ENCODE measurements around the gene MBNL2. TPM values are rescaled to one million over a fixed set of nuclear protein-coding genes. Genes with fewer than 3 reads are reported as not detected.
A peak's percentile ranks its signal among the peaks of the same experiment; 100 is the strongest.

Gene MBNL2
- total RNA-seq, 2 donors from 2014 or later = 31.4 to 50.1 TPM

DNA sequence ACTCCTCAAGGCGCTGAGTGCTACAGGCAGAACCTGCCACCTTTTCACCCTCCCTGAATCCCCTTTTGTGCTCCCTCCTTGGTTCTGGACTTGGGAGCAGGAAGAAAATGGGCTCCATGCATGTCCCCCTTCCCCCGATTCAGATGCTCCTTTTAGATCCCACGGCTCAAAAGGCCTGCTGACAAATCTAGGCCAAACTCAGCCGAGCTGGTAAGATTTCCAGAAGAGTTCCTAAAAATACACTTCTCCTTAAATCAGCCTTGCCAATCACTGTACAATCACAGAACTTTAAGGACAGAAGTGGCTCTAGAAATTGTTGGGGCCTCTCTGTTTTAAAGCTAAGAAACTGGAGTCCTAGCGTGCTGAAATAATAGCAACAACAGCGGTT lies 37.3 kb downstream of the MBNL2 start:
- intact Hi-C loops (cut with DNase I, micrococcal nuclease) = no loop called here
- ATAC-seq (no peak), DNase-seq (no peak)

DNA sequence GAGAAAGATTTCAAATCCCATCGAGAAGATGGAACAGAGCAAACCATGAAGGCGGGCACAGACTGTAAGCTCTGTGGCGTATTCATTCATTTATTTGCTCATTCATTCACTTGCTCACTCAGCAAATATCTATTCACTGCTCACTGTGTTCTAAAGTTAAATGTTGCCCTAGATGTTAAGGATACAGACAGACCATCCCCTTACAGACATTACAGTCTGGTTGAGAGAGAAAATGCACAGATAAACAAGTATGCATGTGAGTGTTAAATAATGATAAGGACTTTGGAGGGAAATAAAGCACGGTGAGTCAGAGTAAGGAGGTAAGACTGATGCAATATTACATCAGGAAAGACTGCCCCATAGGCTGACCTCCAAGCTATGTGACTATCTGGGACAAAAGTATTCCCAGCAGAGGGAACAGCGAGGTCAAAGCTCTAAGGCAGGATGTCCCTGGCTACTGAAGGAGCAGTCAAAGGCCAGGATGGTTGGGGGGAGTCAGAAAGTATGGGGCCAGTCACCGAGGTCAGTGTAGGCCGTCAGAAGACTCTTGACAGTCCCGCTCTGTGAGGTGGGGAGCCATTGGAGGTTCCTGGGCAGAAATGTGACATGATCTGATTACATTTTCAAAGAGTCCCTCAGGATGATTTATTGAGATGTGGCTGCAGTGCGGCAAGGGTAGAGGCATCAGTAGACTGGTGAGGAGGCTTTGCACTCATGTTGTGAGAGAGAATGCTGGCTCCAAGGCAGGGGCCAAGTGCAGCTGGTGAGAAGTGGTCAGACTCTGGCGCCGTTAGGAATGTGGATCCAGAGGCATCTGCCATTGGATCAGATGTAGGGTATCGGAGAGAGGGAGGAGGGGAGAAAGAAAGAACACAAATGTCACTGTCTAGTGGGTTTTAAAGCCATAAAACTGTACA lies 37.9 kb downstream of the MBNL2 start:
- ATAC-seq (peak; percentile 85), DNase-seq (no peak)
- intact Hi-C loops (cut with DNase I, micrococcal nuclease) = no loop called here

- intact Hi-C loops (cut with DNase I, micrococcal nuclease) = no loop called here
- no peak for ATAC-seq
- DNase-seq = no peak
Observed at GRCh38 chr13:97261254-97262005, 39.3 kb downstream of the MBNL2 start.

DNA sequence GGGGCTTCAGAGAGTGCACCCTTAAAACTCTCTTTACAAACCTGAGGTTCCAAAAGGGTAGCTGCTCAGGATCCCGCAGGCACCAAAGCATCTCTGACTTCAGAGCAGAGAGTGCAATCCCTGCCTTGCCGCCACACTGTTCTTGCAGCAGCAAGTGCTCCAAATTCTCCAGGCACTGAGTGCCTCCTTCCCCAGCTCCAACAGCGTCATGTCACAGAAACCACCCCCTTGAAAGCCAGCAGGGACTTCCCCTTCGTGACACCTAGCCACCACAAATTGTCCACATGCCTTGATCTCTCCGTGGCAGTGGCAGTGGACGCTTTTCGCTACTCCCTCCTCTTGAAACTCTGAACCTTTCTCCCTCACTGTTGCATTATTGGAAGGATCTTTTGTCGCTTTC lies 39.9 kb downstream of the MBNL2 start:
- intact Hi-C loops (cut with DNase I, micrococcal nuclease) = no loop called here
- DNase-seq = no peak
- no peak for ATAC-seq

DNA sequence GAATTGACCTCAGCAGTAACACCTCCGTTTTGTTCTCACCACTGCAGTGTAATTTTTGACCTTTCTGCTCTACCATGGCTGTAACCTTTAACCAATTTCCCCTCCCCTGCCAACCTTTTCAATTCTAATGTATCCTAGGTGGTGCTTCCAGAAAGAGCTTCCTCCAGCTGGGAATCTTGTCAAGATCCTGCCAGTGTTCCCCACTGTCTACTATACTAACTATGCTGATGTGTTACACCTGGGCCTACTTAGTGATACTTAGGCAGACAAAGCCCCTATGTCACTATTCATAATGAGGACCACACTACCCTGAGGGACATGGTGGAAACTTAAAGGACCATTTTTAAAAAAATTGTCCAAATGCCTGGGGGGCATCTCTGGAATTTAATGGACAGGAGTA lies 41.0 kb downstream of the MBNL2 start:
- no peak for ATAC-seq
- intact Hi-C loops (cut with DNase I, micrococcal nuclease) = no loop called here
- no peak for DNase-seq

GRCh38 chr13:97264663-97265062 lies 42.5 kb downstream of the MBNL2 start:
- no peak for ATAC-seq

GRCh38 chr13:97266332-97266731 lies 44.2 kb downstream of the MBNL2 start:
- DNase-seq (no peak), ATAC-seq (no peak)
- intact Hi-C loops (cut with DNase I, micrococcal nuclease) = no loop called here

More at GRCh38 chr13:97264663-97265062, 42.5 kb downstream of the MBNL2 start:
- no peak for DNase-seq
- intact Hi-C loops (cut with DNase I, micrococcal nuclease) = no loop called here

GRCh38 chr13:97266772-97267417 lies 44.8 kb downstream of the MBNL2 start:
- intact Hi-C loops (cut with DNase I, micrococcal nuclease) = no loop called here
- ATAC-seq = no peak
- DNase-seq = no peak

GRCh38 chr13:97267418-97268059 lies 45.4 kb downstream of the MBNL2 start:
- DNase-seq = no peak
- intact Hi-C loops (cut with DNase I, micrococcal nuclease) = no loop called here
- ATAC-seq = no peak

GRCh38 chr13:97268772-97269171 lies 46.6 kb downstream of the MBNL2 start:
- ATAC-seq (no peak), DNase-seq (no peak)
- intact Hi-C loops (cut with DNase I, micrococcal nuclease) = no loop called here

GRCh38 chr13:97269603-97270002 lies 47.5 kb downstream of the MBNL2 start:
- intact Hi-C loops (cut with DNase I, micrococcal nuclease) = no loop called here
- ATAC-seq (no peak), DNase-seq (no peak)

DNA sequence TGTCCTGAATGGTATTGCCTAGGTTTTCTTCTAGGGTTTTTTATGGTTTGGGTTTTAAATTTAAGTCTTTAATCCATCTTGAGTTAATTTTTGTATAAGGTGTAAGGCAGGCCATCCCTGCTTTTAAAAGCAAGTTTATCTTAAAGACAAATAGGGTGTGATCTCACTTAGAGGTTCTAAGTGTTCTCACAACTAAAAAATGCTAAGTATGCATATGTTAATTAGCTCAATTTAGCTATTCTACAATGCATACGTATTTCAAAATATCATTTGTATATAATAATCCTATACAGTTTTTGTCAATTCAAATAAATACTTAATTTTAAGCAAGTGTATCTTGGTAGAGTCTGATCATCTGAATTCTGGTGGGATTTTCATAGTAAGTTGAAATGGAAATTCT lies 50.4 kb downstream of the MBNL2 start:
- DNase-seq = no peak
- ATAC-seq = no peak
- intact Hi-C loops (cut with DNase I, micrococcal nuclease) = no loop called here

DNA sequence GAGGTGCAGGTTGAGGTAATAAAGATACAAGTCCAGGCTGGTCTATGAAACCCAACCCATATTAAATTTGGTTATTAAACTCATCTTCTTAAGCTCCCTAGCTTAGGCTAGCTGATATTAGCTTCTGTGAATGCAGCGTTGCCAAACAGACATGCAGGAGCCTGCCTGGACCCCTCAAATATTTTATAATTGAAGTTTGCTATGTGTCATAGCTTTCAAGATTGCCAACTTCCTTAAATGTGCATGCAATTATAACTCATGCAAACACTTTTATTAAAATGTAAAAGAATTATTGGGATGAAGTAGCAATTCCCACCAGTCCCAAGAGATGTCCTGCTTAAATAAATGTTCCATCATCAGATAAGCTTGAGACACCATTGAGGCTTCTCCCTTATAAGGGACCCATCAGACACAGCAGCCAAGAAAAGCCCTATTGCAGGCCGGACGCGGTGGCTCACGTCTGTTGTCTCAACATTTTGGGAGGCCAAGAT lies 51.3 kb downstream of the MBNL2 start:
- ATAC-seq = no peak
- no peak for DNase-seq
- intact Hi-C loops (cut with DNase I, micrococcal nuclease) = no loop called here

DNA sequence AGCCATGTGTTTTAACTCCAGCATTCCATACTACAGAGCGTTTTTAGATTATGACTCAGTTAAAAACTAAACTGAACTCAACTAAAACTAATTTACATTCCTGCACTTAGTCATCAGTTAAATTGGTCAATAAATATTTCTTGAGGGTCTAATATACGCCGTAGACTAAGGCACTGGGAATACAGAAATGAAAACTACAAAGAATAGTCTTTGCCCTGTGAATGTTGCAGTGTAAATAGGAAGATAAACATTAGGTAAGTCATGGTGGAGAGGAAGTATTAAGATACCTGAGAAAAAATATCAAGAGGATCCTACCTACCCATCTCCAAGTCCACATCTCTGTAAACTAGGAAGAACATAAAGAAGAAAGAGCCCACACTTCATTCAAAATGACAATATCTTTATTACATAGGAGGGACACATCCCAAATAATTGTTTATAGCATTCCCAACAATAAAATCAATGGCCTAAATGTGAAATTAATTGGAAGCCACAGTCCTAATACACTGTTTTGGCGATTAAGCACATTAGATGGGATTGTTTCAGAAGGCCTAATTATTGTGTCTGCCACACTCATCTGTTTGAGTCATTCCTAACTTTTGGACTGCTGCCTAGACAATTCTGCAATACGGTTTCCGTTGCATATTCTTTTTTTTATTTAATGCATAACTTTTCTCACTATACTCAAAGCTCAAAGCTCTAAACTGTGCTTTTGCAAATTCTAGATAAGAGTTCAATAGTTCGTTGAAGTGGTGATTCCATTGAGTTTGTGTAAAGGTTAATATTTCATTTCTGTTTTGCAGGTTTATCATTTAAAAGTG lies 52.9 kb downstream of the MBNL2 start:
- peak; percentile 50 for ATAC-seq

GRCh38 chr13:97275776-97276501 lies 53.8 kb downstream of the MBNL2 start:
- intact Hi-C loops (cut with DNase I, micrococcal nuclease) = no loop called here
- DNase-seq = no peak
- ATAC-seq = no peak

More for the DNA sequence above, 52.9 kb downstream of the MBNL2 start:
- DNase-seq = no peak
- intact Hi-C loops (cut with DNase I, micrococcal nuclease) = no loop called here

DNA sequence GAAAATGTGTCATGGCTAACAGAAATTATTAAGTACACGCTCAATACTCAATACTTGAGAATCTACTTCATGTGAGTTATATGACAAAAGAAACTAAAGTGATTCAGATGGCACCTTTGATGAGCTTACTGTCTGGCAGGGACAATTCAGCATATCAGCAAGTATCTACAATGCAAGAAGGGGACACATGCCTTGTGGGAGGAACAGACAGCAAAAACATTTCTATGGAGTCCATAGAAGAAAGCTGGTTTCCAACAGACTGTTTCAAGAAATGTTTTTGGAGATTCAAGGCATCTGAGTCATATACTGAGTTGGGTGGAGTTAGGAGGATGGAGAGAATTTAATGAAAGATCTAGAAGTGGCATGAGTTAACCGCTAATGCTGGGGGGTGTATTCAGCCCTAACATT lies 54.7 kb downstream of the MBNL2 start:
- ATAC-seq (no peak), DNase-seq (no peak)
- intact Hi-C loops (cut with DNase I, micrococcal nuclease) = no loop called here
